ENCODE measurements around the gene CFAP53. TPM values are rescaled to one million over a fixed set of nuclear protein-coding genes. Genes with fewer than 3 reads are reported as not detected.
"Not testable (repeated sequence)": the region's sequence is repeated elsewhere in the genome, so short reads cannot be mapped to it uniquely, and the experiment has no call there.

CFAP53 gene
- total RNA-seq, 2 donors from 2014 or later, result 0.16 to 0.44 TPM

DNA sequence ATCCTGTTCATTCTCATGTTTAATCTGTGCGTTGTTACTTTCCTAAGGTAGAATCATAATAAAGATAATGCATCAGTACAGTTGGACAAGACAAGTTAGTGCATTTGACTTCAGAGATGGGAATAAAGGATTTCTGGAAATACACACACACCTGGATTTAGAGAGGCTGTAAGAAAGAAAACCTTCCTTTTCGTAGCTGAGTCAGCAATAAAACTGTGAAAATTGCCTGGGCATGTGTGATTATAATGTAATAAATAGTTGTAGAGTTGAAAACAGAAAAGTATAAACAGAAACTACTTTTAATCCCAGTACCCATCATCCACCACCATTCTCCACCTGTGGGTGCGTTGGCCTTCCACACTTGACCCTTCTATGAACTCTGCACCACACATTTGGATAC lies 15.4 kb downstream of the CFAP53 start:
- no peaks in the 10 kb centered on the region for H3K4me1 ChIP-seq
- H3K27ac ChIP-seq, result no peak overlapping the region
- TF ChIP-seq CTCF (IDR thresholded peaks at IDR 0.05), result no peak
- no peaks in the 10 kb centered on the region for H3K36me3 ChIP-seq
- H3K9me3 ChIP-seq, result no peaks in the 10 kb centered on the region
- no peak for DNase-seq
- intact Hi-C loops (cut with DNase I), result no loop called here
- no peak overlapping the region for H3K4me3 ChIP-seq
- H3K9ac ChIP-seq (ENCODE audit: low read depth in 2 of 2, low read length in 2 of 2), result no peak overlapping the region
- H3K27me3 ChIP-seq, result no peaks in the 10 kb centered on the region

DNA sequence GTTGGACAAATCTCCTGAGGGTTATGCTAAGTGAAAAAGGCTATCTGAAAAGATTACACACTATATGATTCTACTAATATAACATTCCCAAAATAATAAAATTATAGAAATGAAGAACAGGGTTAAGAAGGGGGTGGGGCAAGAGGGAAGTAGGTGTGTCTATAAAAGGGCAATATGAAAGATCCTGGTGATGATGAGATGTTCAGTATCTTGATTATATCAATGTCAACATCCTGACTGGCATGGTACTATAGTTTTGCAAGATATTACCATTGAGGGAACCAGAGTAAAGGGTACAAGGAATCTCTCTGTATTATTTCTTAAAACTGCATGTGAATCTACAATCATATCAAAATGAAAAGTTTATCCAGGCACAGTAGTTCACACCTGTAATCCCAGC lies 16.7 kb downstream of the CFAP53 start:
- TF ChIP-seq CTCF (IDR thresholded peaks at IDR 0.05), result no peak
- intact Hi-C loops (cut with DNase I), result no loop called here
- no peak overlapping the region for H3K9ac ChIP-seq (ENCODE audit: low read depth in 2 of 2, low read length in 2 of 2)
- no peak overlapping the region for H3K27ac ChIP-seq
- H3K4me3 ChIP-seq, result no peak overlapping the region
- H3K9me3 ChIP-seq, result no peaks in the 10 kb centered on the region
- no peaks in the 10 kb centered on the region for H3K36me3 ChIP-seq
- H3K4me1 ChIP-seq, result no peaks in the 10 kb centered on the region
- H3K27me3 ChIP-seq, result no peaks in the 10 kb centered on the region
- no peak for DNase-seq

DNA sequence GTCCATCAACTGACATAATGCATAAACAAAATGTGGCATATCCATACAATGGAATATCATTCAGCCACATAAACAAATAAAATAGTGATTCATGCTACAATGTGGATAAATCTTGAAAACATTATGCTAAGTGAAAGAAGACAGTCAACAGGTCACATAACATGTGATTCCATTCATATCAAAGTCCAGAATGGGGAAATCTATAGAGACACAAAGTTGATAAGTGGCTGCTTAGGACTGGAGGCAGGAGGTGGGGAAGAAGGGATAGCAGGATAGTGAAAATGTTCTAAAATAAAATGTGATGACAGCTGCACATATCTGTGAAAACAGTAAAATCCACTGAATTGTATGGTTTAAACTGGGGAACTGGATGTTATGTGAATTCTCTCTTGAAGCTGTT lies 18.7 kb downstream of the CFAP53 start:
- Histone ChIP-seq H3K36me3 (no peaks in the 10 kb centered on the region), H3K9me3 (no peaks in the 10 kb centered on the region), H3K4me3 (no peak overlapping the region), H3K9ac (ENCODE audit: low read depth in 2 of 2, low read length in 2 of 2) (no peak overlapping the region), H3K27ac (no peak overlapping the region), H3K27me3 (no peaks in the 10 kb centered on the region), H3K4me1 (no peaks in the 10 kb centered on the region)
- no peak for TF ChIP-seq CTCF (IDR thresholded peaks at IDR 0.05)
- DNase-seq, result no peak
- intact Hi-C loops (cut with DNase I), result no loop called here

GRCh38 chr18:50241768-50242167 lies 24.5 kb downstream of the CFAP53 start:
- intact Hi-C loops (cut with DNase I); H3K27ac ChIP-seq; H3K4me1 ChIP-seq; H3K27me3 ChIP-seq; H3K9me3 ChIP-seq; H3K36me3 ChIP-seq; DNase-seq; H3K9ac ChIP-seq (ENCODE audit: low read depth in 2 of 2, low read length in 2 of 2); H3K4me3 ChIP-seq: not testable (repeated sequence)

DNA sequence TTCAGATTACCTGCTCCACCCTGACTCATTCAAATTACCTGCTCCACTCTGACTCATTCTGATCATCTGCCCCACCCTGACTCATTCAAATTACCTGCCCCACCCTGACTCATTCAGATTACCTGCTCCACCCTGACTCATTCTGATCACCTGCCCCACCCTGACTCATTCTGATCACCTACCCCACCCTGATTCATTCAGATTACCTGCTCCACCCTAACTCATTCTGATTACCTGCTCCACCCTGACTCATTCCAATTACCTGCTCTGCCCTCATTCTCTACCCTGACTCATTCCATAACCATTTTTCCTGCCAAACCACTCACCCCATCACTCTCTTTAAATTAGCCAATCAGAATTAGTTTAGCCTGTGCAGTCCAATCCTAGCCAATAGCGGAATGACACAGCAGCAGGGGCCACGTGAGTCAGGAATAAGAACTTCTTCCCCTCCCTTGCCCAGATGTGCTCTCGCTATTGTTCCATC lies 26.2 kb downstream of the CFAP53 start:
- Histone ChIP-seq H3K27ac (peak overlapping the region; percentile 50), H3K27me3 (no peaks in the 10 kb centered on the region), H3K4me3 (no peak overlapping the region), H3K9me3 (no peaks in the 10 kb centered on the region), H3K4me1 (no peaks in the 10 kb centered on the region), H3K36me3 (no peaks in the 10 kb centered on the region), H3K9ac (ENCODE audit: low read depth in 2 of 2, low read length in 2 of 2) (no peak overlapping the region)
- intact Hi-C loops (cut with DNase I), result no loop called here
- peak; percentile 38 for DNase-seq
- TF ChIP-seq CTCF (IDR thresholded peaks at IDR 0.05), result no peak

GRCh38 chr18:50232419-50232818 lies 33.9 kb downstream of the CFAP53 start:
- no peak for TF ChIP-seq CTCF (IDR thresholded peaks at IDR 0.05)

More at GRCh38 chr18:50232419-50232818, 33.9 kb downstream of the CFAP53 start:
- intact Hi-C loops (cut with DNase I), result no loop called here
- Histone ChIP-seq H3K27ac (no peak overlapping the region), H3K4me3 (no peak overlapping the region), H3K4me1 (no peaks in the 10 kb centered on the region), H3K27me3 (no peaks in the 10 kb centered on the region), H3K9me3 (no peaks in the 10 kb centered on the region), H3K36me3 (no peaks in the 10 kb centered on the region), H3K9ac (ENCODE audit: low read depth in 2 of 2, low read length in 2 of 2) (no peak overlapping the region)
- DNase-seq, result no peak
